HCT116 (cell line): ENCODE measurements around the gene CLIC3. TPM values are rescaled to one million over a fixed set of nuclear protein-coding genes. Genes with fewer than 3 reads are reported as not detected.

Experiments used
- ATAC-seq: fragments of 200-7000 bp; cut with Tn5 transposase; 2 replicates; pipeline ENCODE4 v1.9.1; 2020; ENCODE audit warnings: mild to moderate bottlenecking, moderate library complexity
- BruUV-seq: library from RNA; stranded (reverse); fragments of 400-500 nt; replicated peaks from 2 replicates; lab custom pipeline; 2021; lab: Mats Ljungman, UMichigan
- CTCF ChIA-PET: fragments of 300-600 bp; sonication (Branson Sonifier 250); formaldehyde crosslinking; loops from one replicate; lab custom pipeline; 2021; ENCODE audit warnings: antibody characterized with exemption; lab: Charles Lee
- POLR2A ChIA-PET: fragments of 300-600, 350-600 bp; sonication (Branson Sonifier 250); formaldehyde crosslinking; loops from one replicate; lab custom pipeline; 2021; ENCODE audit warnings: antibody characterized with exemption; lab: Charles Lee
- RAD21 ChIA-PET, 2 experiments: fragments of 300-600 bp; sonication (Branson Sonifier 250); formaldehyde crosslinking; loops; one replicate each; lab custom pipeline; 2023; ENCODE audit warnings: low total read pairs in 2 of 2; ENCODE audit not compliant: uncharacterized antibody in 2 of 2, unreplicated experiment in 2 of 2, low non-redundant PET in 1 of 2; lab: Charles Lee
- DNase-seq: peaks from one replicate; pipeline ENCODE4 v3.0.0-alpha.2; 2010; ENCODE audit warnings: low read depth, low spot score
- H2AFZ ChIP-seq: fragments of 200-600 bp; shearing (Covaris generic), sonication (generic); 2 replicates; pipeline ENCODE4 v1.6.1; 2017; ENCODE audit warnings: low read depth, mixed run types, mixed read lengths, antibody characterized with exemption, low read length; ENCODE audit not compliant: poor library complexity, severe bottlenecking
- H3K27ac ChIP-seq: 2 replicates; pipeline ENCODE4 v1.5.1; 2012; ENCODE audit warnings: low read depth, low read length
- H3K27me3 ChIP-seq: fragments of 200-600 bp; sonication (generic); 2 replicates; pipeline ENCODE4 v1.6.1; 2016; ENCODE audit warnings: mixed run types, low read length, mixed read lengths; ENCODE audit not compliant: insufficient read depth
- H3K36me3 ChIP-seq, 2 experiments: fragments of 200-500 bp in 1 of 2; fragments of 200-600 bp in 1 of 2; sonication (Bioruptor generic) in 1 of 2; sonication (generic) in 1 of 2; 2 replicates each; pipeline versions ENCODE4 v1.5.1 to v1.6.1; 2014 to 2016; ENCODE audit warnings: low read length in 2 of 2, inconsistent platforms in 1 of 2, mixed read lengths in 1 of 2, mixed run types in 1 of 2; ENCODE audit not compliant: insufficient read depth in 2 of 2, control insufficient read depth in 1 of 2
- H3K4me1 ChIP-seq, 2 experiments: fragments of 200-600 bp in 1 of 2; sonication (generic) in 1 of 2; 2 replicates each; pipeline versions ENCODE4 v1.5.1 to v1.6.1; 2012 to 2017; ENCODE audit warnings: low read length in 2 of 2, inconsistent platforms in 1 of 2, mild to moderate bottlenecking in 1 of 2, mixed read lengths in 1 of 2, mixed run types in 1 of 2, moderate library complexity in 1 of 2; ENCODE audit not compliant: insufficient read depth in 2 of 2, control insufficient read depth in 1 of 2
- H3K4me2 ChIP-seq: fragments of 200-600 bp; sonication (generic); 2 replicates; pipeline ENCODE4 v1.6.1; 2017; ENCODE audit warnings: mixed run types, low read length, mixed read lengths
- H3K4me3 ChIP-seq, 2 experiments: fragments of 200-600 bp in 1 of 2; sonication (generic) in 1 of 2; replicated peaks in 1 of 2; 2 replicates each; pipeline ENCODE4 v1.5.1; 2011 to 2016; ENCODE audit warnings: low read length in 2 of 2, control low read depth in 1 of 2, low read depth in 1 of 2, mild to moderate bottlenecking in 1 of 2, mixed read lengths in 1 of 2, mixed run types in 1 of 2
- H3K79me2 ChIP-seq: fragments of 200-600 bp; sonication (generic); 2 replicates; pipeline ENCODE4 v1.6.1; 2017; ENCODE audit warnings: mild to moderate bottlenecking, mixed run types, low read length, moderate library complexity, mixed read lengths; ENCODE audit not compliant: insufficient read depth
- H3K9ac ChIP-seq: fragments of 200-600 bp; sonication (generic); 2 replicates; pipeline ENCODE4 v1.6.1; 2016; ENCODE audit warnings: low read length, mixed read lengths
- H3K9me2 ChIP-seq: fragments of 200-600 bp; sonication (generic), shearing (Covaris generic); 2 replicates; pipeline ENCODE4 v1.6.1; 2017; ENCODE audit warnings: mixed run types, mild to moderate bottlenecking, moderate library complexity; ENCODE audit not compliant: insufficient read depth
- H3K9me3 ChIP-seq, 2 experiments: fragments of 200-500 bp in 1 of 2; fragments of 200-600 bp in 1 of 2; sonication (Bioruptor generic) in 1 of 2; sonication (generic) in 1 of 2; 2 replicates each; pipeline ENCODE4 v1.6.1; 2014 to 2017; ENCODE audit warnings: low read length in 2 of 2, mixed read lengths in 2 of 2, inconsistent platforms in 1 of 2, low read depth in 1 of 2, mild to moderate bottlenecking in 1 of 2, mixed run types in 1 of 2, moderate library complexity in 1 of 2; ENCODE audit not compliant: control insufficient read depth in 1 of 2, insufficient read depth in 1 of 2
- H4K20me1 ChIP-seq: fragments of 200-600 bp; sonication (generic), shearing (Covaris generic); 2 replicates; pipeline ENCODE4 v1.6.1; 2017; ENCODE audit warnings: mixed run types, mild to moderate bottlenecking, moderate library complexity; ENCODE audit not compliant: insufficient read depth
- CBX3 ChIP-seq: IDR thresholded peaks from 2 replicates; pipeline ENCODE4 v1.6.1; 2012; ENCODE audit warnings: low read depth
- CEBPB ChIP-seq: IDR thresholded peaks from 2 replicates; pipeline ENCODE4 v1.6.1; 2012; ENCODE audit warnings: low read depth
- EGR1 ChIP-seq: IDR thresholded peaks from 2 replicates; pipeline ENCODE4 v1.6.1; 2012; ENCODE audit warnings: low read depth
- EZH2 ChIP-seq: fragments of 200-600 bp; sonication (generic); IDR thresholded peaks from 2 replicates; pipeline ENCODE4 v1.6.1; 2017; ENCODE audit warnings: antibody characterized with exemption, mixed run types
- EZH2phosphoT487 ChIP-seq: fragments of 200-600 bp; IDR thresholded peaks from 2 replicates; pipeline ENCODE4 v1.6.1; 2018; ENCODE audit warnings: antibody characterized with exemption, borderline replicate concordance
- JUND ChIP-seq: IDR thresholded peaks from 2 replicates; pipeline ENCODE4 v1.6.1; 2012
- RAD21 ChIP-seq: IDR thresholded peaks from 2 replicates; pipeline ENCODE4 v1.6.1; 2012; ENCODE audit warnings: low read depth, mild to moderate bottlenecking
- SIN3A ChIP-seq: IDR thresholded peaks from 2 replicates; pipeline ENCODE4 v1.6.1; 2012; ENCODE audit warnings: low read depth
- SP1 ChIP-seq: IDR thresholded peaks from 2 replicates; pipeline ENCODE4 v1.6.1; 2012; ENCODE audit warnings: low read depth
- SRF ChIP-seq: IDR thresholded peaks from 2 replicates; pipeline ENCODE4 v1.6.1; 2012; ENCODE audit warnings: low read depth
- ZFX ChIP-seq: fragments of 450-650 bp; IDR thresholded peaks from 2 replicates; pipeline ENCODE4 v1.6.1; 2017
- intact Hi-C: fragments of 100-400 bp; cut with micrococcal nuclease; formaldehyde crosslinking; loops from 2 replicates; pipeline ENCODE4 v1.10.0; 2022
- total RNA-seq: library from RNA; stranded (reverse); gene quantifications from one replicate; pipeline ENCODE4 v1.2.1, GENCODE V29; 2021; ENCODE audit not compliant: unreplicated experiment
- TF ChIP-seq, protein P1 (sequence below): IDR thresholded peaks from 2 replicates; pipeline ENCODE4 v1.6.1; 2012
- TF ChIP-seq, protein P2 (sequence below), 3 experiments: fragments of 200-600 bp in 1 of 3; sonication (generic) in 1 of 3; IDR thresholded peaks in 2 of 3; conservative IDR thresholded peaks in 1 of 3; 2 replicates each; pipeline ENCODE4 v1.5.1; 2012 to 2017; ENCODE audit warnings: low read depth in 2 of 3, low read length in 2 of 3, antibody characterized with exemption in 1 of 3, borderline replicate concordance in 1 of 3, control low read depth in 1 of 3, mild to moderate bottlenecking in 1 of 3, mixed read lengths in 1 of 3, mixed run types in 1 of 3, moderate library complexity in 1 of 3; ENCODE audit not compliant: insufficient read depth in 1 of 3
- TF ChIP-seq, protein P3 (sequence below): IDR thresholded peaks from 2 replicates; pipeline ENCODE4 v1.6.1; 2012; ENCODE audit warnings: low read depth
- TF ChIP-seq, protein P4 (sequence below): IDR thresholded peaks from 2 replicates; pipeline ENCODE4 v1.6.1; 2012

CLIC3 gene
- total RNA-seq, 1 experiment from 2014 or later = 8.4 TPM

DNA sequence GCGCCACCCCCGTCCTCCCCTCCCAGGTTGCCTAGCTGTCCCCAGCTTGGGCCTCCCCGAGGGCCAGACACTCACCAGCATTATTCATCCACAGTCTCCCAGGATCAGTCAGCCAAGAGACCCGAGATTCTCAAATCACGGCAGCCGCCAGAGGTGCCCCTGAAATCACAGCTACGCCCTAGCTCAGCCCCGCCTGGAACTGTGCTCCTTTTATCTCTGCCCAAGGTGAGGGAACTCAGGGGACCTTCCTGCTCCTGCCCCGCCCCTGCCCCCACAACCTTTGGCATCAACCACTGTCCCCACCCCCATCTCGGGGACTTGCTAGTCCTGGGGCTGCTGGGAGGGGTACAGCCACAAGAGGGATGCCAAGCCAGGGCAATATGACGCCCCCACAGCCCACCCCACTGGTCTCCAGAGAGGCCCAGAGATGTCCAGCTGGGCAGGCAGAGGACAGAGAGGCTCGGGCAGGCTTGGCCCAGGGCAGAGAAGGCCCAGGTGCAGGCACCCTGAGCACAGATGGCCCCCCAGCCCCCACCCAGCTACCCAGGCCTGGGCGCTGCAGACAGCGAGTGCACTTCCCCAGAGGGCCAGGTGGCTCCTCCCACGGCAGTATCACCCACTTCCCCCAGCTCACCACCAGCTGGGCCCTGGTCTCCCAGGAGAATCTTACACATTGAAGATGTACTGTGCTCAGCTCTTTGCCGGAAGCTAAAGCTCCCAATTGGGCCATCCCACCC is 35.7 kb upstream of the CLIC3 start, which contains the start of gene FUT7 (continued):
- TF ChIP-seq, protein P1, sequence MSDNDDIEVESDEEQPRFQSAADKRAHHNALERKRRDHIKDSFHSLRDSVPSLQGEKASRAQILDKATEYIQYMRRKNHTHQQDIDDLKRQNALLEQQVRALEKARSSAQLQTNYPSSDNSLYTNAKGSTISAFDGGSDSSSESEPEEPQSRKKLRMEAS = no peak
- TF ChIP-seq JUND = no peak
- no peak for TF ChIP-seq SRF

DNA sequence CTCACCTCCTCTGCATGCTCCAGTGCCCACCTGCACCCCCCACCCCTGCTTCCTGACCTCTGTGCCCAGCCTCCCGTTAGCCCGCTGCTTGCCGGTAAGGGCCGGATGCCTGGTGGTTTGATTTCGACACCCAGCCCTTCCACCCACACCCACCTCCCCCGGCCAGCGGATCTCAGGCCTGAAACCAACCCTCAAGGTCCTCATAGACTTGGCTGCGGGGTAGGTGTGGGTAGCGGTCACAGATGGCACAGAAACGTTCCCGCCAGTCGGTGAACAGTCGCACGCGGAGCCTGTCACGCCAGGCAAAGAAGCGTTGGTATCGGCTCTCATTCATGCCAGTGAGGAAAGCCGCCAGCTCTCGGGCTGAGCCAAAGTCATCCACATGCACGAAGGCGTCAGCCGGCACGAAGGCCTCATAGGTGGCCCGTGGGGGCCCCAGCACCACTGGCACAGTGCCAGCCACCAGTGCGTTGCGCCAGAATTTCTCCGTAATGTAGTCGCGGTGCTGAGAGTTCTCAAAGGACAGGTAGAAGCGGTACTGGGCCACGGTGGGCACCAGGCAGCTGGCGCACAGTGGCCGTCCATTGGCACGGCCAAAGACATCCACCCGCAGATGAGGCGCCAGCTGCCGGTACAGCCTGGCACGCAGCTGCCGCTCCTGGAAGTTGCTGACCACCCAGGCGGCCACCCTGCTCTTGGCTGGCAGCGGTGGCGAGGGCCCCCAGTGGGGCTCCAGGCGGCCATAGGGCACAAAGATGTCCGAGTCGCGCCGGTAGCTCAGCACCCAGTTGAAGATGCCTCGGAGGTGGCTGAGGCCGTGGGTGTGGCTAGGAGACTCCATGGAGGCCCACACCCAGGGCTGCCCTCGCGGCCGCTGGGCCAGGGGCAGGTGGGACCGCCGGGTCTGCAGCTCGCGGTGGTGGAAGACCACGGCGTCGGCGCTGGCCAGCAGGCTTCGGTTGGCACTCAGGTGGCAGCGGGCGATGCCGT is 34.5 kb upstream of the CLIC3 start:
- Histone ChIP-seq H3K27ac (no peak overlapping the region), H3K9me2 (no peaks in the 10 kb centered on the region), H3K9me3 (no peaks in the 10 kb centered on the region), H4K20me1 (no peaks in the 10 kb centered on the region), H3K36me3 (no peaks in the 10 kb centered on the region), H2AFZ (no peak overlapping the region), H3K27me3 (no peaks in the 10 kb centered on the region), H3K4me3 (no peak overlapping the region), H3K4me2 (no peak overlapping the region), H3K9ac (no peak overlapping the region), H3K79me2 (peaks cover 18% of the 10 kb centered on the region; the same call in 1 of the 2 replicates), H3K4me1 (peaks cover 31 to 53% of the 10 kb centered on the region in 2 experiments)
- DNase-seq = no peak
- ChIA-PET RAD21 (interaction anchor here in 1 of 2 experiments (0.6 kb wide), 1 partner anchor 18 kb away, joined by 4 read pairs; no protein-coding TSS in a partner anchor), POLR2A (no interaction called here), CTCF (interaction anchor here (0.8 to 2.1 kb wide), 2 partner anchors 83 kb away, joined by 5 to 42 read pairs; no protein-coding TSS in a partner anchor)
- intact Hi-C loops = no loop called here
- TF ChIP-seq, protein P2, sequence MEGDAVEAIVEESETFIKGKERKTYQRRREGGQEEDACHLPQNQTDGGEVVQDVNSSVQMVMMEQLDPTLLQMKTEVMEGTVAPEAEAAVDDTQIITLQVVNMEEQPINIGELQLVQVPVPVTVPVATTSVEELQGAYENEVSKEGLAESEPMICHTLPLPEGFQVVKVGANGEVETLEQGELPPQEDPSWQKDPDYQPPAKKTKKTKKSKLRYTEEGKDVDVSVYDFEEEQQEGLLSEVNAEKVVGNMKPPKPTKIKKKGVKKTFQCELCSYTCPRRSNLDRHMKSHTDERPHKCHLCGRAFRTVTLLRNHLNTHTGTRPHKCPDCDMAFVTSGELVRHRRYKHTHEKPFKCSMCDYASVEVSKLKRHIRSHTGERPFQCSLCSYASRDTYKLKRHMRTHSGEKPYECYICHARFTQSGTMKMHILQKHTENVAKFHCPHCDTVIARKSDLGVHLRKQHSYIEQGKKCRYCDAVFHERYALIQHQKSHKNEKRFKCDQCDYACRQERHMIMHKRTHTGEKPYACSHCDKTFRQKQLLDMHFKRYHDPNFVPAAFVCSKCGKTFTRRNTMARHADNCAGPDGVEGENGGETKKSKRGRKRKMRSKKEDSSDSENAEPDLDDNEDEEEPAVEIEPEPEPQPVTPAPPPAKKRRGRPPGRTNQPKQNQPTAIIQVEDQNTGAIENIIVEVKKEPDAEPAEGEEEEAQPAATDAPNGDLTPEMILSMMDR (IDR thresholded peaks at IDR 0.05 in 2 of 3, conservative IDR thresholded peaks at IDR 0.05 in 1 of 3; ENCODE audit: borderline replicate concordance in 1 of 3, insufficient read depth in 1 of 3, low read depth in 2 of 3, low read length in 2 of 3) = no peak
- TF ChIP-seq RAD21 (no peak), EZH2 (no peak), ZFX (no peak), SP1 (no peak), SIN3A (no peak), CBX3 (no peak), EGR1 (no peak), EZH2phosphoT487 (no peak), CEBPB (no peak), SRF (no peak)
- TF ChIP-seq, protein P3, sequence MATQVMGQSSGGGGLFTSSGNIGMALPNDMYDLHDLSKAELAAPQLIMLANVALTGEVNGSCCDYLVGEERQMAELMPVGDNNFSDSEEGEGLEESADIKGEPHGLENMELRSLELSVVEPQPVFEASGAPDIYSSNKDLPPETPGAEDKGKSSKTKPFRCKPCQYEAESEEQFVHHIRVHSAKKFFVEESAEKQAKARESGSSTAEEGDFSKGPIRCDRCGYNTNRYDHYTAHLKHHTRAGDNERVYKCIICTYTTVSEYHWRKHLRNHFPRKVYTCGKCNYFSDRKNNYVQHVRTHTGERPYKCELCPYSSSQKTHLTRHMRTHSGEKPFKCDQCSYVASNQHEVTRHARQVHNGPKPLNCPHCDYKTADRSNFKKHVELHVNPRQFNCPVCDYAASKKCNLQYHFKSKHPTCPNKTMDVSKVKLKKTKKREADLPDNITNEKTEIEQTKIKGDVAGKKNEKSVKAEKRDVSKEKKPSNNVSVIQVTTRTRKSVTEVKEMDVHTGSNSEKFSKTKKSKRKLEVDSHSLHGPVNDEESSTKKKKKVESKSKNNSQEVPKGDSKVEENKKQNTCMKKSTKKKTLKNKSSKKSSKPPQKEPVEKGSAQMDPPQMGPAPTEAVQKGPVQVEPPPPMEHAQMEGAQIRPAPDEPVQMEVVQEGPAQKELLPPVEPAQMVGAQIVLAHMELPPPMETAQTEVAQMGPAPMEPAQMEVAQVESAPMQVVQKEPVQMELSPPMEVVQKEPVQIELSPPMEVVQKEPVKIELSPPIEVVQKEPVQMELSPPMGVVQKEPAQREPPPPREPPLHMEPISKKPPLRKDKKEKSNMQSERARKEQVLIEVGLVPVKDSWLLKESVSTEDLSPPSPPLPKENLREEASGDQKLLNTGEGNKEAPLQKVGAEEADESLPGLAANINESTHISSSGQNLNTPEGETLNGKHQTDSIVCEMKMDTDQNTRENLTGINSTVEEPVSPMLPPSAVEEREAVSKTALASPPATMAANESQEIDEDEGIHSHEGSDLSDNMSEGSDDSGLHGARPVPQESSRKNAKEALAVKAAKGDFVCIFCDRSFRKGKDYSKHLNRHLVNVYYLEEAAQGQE = no peak
- TF ChIP-seq, protein P4, sequence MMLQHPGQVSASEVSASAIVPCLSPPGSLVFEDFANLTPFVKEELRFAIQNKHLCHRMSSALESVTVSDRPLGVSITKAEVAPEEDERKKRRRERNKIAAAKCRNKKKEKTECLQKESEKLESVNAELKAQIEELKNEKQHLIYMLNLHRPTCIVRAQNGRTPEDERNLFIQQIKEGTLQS = no peak
- ATAC-seq = no peak
- no TSS peak for BruUV-seq
